Measurements from ENCODE around the gene PLK4. TPM values are rescaled to one million over a fixed set of nuclear protein-coding genes. Genes with fewer than 3 reads are reported as not detected.
"Not testable (repeated sequence)": the region's sequence is repeated elsewhere in the genome, so short reads cannot be mapped to it uniquely, and the experiment has no call there.

PLK4 gene
- polyA plus RNA-seq, 2 of the 4 experiments (the other 2 are of a cell fraction): 18.4 to 34.2 TPM

DNA sequence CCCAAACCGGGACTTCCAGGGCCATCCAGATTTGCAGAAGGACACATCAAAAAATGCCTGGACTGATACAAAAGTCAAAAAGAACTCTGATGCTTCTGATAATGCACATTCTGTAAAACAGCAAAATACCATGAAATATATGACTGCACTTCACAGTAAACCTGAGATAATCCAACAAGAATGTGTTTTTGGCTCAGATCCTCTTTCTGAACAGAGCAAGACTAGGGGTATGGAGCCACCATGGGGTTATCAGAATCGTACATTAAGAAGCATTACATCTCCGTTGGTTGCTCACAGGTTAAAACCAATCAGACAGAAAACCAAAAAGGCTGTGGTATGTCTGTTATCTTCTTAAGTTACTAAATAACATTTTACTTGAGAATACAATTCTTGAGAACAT lies 9.2 kb downstream of the PLK4 start:
- DNase-seq (ENCODE audit: low read depth in 1 of 2, low spot score in 1 of 2): no peak
- no peak for ATAC-seq
- Histone ChIP-seq H3K9me3 (no peaks in the 10 kb centered on the region), H3K4me2 (no peak overlapping the region), H3K4me1 (no peaks in the 10 kb centered on the region), H3K27ac (no peak overlapping the region), H3K4me3 (no peak overlapping the region)
- ChIA-PET CTCF (interaction anchor here (2.1 kb wide), 1 partner anchor 9 kb away, joined by 6 read pairs; the partner anchor contains the start of gene PLK4), POLR2A (no interaction called here)
- no peak for FAIRE-seq
- TF ChIP-seq CHD2 (IDR thresholded peaks at IDR 0.05; ENCODE audit: low read length, partially characterized antibody): no peak
- TF ChIP-seq ATOH8 (CRISPR knock-in tag; IDR thresholded peaks at IDR 0.05; ENCODE audit: low read depth): no peak
- TF ChIP-seq, protein P1, sequence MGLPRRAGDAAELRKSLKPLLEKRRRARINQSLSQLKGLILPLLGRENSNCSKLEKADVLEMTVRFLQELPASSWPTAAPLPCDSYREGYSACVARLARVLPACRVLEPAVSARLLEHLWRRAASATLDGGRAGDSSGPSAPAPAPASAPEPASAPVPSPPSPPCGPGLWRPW (IDR thresholded peaks at IDR 0.05): no peak
- no peak for TF ChIP-seq USF2 (IDR thresholded peaks at IDR 0.05)
- WGBS (ENCODE audit: missing lambda C conversion rate): 83% methylated on average over 3 of the region's 3 CpGs

DNA sequence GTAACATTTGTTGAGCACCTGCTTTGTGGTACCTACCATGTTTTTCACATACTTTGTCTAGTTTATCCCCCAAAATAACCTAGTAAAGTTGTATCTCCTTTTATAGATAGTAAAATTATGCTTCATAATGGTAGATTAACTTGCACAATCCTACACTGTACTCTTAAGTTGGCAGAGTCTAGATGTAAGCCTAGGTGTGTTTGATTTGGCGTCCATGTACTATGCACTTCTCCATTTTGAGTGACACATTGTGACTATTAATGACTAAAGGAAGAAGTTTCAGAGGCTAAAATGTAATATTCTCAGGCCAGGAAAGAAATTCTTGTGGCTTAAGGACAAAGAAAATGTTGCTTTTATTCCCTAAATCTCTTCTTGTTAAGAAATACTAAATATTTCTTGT lies 15.4 kb downstream of the PLK4 start:
- Histone ChIP-seq H3K9me3 (no peaks in the 10 kb centered on the region), H3K4me2 (no peak overlapping the region), H3K4me1 (no peaks in the 10 kb centered on the region), H3K4me3 (no peak overlapping the region), H3K27ac (no peak overlapping the region)
- ChIA-PET CTCF (no interaction called here), POLR2A (no interaction called here)
- TF ChIP-seq FOSL2 (IDR thresholded peaks at IDR 0.05): no peak
- TF ChIP-seq FOSL2 (CRISPR knock-in tag; IDR thresholded peaks at IDR 0.05): no peak
- no peak for TF ChIP-seq EP300 (IDR thresholded peaks at IDR 0.05)
- no peak for TF ChIP-seq MAZ (IDR thresholded peaks at IDR 0.05; ENCODE audit: borderline replicate concordance, low read depth, low read length)
- no peak for TF ChIP-seq ESRRA (IDR thresholded peaks at IDR 0.05; ENCODE audit: borderline replicate concordance, low read length)
- TF ChIP-seq FOXS1 (CRISPR knock-in tag; IDR thresholded peaks at IDR 0.05): no peak
- TF ChIP-seq ATOH8 (CRISPR knock-in tag; IDR thresholded peaks at IDR 0.05; ENCODE audit: low read depth): no peak
- TF ChIP-seq ZFP36 (IDR thresholded peaks at IDR 0.05; ENCODE audit: borderline replicate concordance, partially characterized antibody): no peak
- TF ChIP-seq EHF (CRISPR knock-in tag; IDR thresholded peaks at IDR 0.05): no peak
- TF ChIP-seq, protein P2, sequence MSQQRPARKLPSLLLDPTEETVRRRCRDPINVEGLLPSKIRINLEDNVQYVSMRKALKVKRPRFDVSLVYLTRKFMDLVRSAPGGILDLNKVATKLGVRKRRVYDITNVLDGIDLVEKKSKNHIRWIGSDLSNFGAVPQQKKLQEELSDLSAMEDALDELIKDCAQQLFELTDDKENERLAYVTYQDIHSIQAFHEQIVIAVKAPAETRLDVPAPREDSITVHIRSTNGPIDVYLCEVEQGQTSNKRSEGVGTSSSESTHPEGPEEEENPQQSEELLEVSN (IDR thresholded peaks at IDR 0.05; ENCODE audit: borderline replicate concordance, low read depth): no peak
- DNase-seq (ENCODE audit: low read depth in 1 of 2, low spot score in 1 of 2): no peak
- WGBS (ENCODE audit: missing lambda C conversion rate): 92% methylated on average over 1 of the region's 1 CpG
- FAIRE-seq: no peak
- no peak for ATAC-seq

GRCh38 chr4:127896528-127896927 lies 15.8 kb downstream of the PLK4 start:
- ChIA-PET POLR2A (no interaction called here), CTCF (no interaction called here)
- Histone ChIP-seq H3K4me3 (no peak overlapping the region), H3K9me3 (no peaks in the 10 kb centered on the region), H3K27ac (no peak overlapping the region), H3K4me1 (no peaks in the 10 kb centered on the region), H3K4me2 (no peak overlapping the region)
- 95% methylated on average over 1 of the region's 1 CpG for WGBS (ENCODE audit: missing lambda C conversion rate)
- TF ChIP-seq JUNB (IDR thresholded peaks at IDR 0.05) (no peak), BHLHE40 (IDR thresholded peaks at IDR 0.05; ENCODE audit: low read depth, low read length) (no peak), NR3C1 (IDR thresholded peaks at IDR 0.05) (no peak), RARB (CRISPR knock-in tag; IDR thresholded peaks at IDR 0.05) (no peak), CEBPB (IDR thresholded peaks at IDR 0.05) (no peak), USF2 (IDR thresholded peaks at IDR 0.05) (no peak), FOSL2 (IDR thresholded peaks at IDR 0.05) (no peak), FOSL2 (CRISPR knock-in tag; IDR thresholded peaks at IDR 0.05) (no peak), ESRRA (IDR thresholded peaks at IDR 0.05; ENCODE audit: borderline replicate concordance, low read length) (no peak), RAD21 (conservative IDR thresholded peaks at IDR 0.05 in 1 of 2, IDR thresholded peaks at IDR 0.05 in 1 of 2) (no peak), JUN (IDR thresholded peaks at IDR 0.05) (no peak), HOXB13 (CRISPR knock-in tag; IDR thresholded peaks at IDR 0.05; ENCODE audit: low read depth) (no peak), MYC (IDR thresholded peaks at IDR 0.05; ENCODE audit: borderline replicate concordance, low read length) (no peak)
- TF ChIP-seq, protein P3, sequence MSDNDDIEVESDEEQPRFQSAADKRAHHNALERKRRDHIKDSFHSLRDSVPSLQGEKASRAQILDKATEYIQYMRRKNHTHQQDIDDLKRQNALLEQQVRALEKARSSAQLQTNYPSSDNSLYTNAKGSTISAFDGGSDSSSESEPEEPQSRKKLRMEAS (IDR thresholded peaks at IDR 0.05): no peak
- ATAC-seq (no peak), FAIRE-seq (no peak), DNase-seq (ENCODE audit: low read depth in 1 of 2, low spot score in 1 of 2) (no peak)

- H3K27ac ChIP-seq; ATAC-seq; H3K9me3 ChIP-seq; DNase-seq (ENCODE audit: low read depth in 1 of 2, low spot score in 1 of 2); FAIRE-seq; H3K4me1 ChIP-seq; H3K4me3 ChIP-seq; H3K4me2 ChIP-seq; CTCF ChIA-PET; POLR2A ChIA-PET: not testable (repeated sequence)
- WGBS (ENCODE audit: missing lambda C conversion rate): 96% methylated on average over 4 of the region's 4 CpGs
These were observed 19.0 kb downstream of the PLK4 start for GRCh38 chr4:127899682-127900081.

Measured in A549 (cell line).